NCI-H2171 treated with DMSO at 0.1 percent for 48 hours (cell line): ENCODE measurements around the gene EIF2S1.
"Not testable (repeated sequence)": the region's sequence is repeated elsewhere in the genome, so short reads cannot be mapped to it uniquely, and the experiment has no call there.

ENCODE experiments used
- DNase-seq: peaks from one replicate; lab custom pipeline; 2025; lab: John Stamatoyannopoulos, UW

The EIF2S1 gene

DNA sequence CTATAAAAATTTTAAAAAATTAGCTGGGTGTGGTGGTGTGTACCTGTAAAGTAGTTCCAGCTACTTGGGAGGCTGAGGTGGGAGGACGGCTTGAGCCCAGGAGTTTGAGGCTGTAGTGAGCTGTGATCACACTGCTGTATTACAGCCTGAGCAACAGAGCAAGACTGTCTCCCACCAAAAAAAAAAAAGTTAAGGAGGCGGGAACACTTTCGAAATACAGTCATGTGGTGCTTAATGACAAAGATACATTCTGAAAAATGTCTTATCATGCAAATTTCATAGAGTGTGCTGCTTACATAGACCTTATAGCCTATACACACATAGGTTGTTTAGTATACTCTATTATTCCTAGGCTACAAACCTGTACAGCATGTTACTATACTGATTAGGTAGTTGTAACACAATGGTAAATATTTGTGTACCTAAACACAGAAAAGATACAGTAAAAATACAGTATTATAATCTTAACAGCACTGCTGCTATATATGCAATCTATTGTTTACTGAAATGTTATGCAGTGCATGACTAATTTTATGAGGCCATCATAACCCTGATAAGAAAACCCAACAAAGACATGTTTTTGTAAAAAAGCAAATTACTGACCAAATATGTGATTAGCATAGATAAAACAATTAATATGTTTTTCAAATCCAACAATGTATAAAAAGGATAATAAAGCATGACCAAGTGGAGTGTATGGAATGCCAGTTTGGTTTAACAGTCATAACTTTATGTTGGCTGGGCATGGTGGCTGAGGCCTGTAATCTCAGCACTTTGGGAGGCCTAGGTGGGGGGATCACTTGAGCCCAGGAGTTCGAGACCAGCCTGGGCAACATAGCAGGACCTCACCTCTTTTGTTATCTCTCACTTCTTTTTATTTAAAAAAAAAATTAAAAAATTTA, 11.4 kb downstream of the EIF2S1 start:
- DNase-seq, result no peak

DNA sequence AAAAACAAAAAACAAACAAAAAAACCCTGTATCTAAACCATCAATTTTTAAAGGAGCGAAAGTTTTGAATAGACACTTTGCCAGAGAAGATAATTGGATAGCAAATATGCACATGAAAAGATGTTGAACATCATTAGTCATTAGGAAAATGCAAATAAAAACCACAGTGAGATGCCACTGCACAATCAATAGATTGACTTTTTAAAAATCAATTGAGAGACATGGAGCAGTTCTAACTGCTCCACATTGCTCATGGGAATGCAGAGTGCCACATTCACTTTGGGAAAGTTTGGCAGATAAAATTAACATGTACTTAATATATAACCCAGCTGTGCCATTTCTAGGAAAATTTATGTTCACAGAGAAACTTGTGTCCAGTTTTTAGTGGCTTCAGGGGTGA, 12.7 kb downstream of the EIF2S1 start:
- no peak for DNase-seq

DNA sequence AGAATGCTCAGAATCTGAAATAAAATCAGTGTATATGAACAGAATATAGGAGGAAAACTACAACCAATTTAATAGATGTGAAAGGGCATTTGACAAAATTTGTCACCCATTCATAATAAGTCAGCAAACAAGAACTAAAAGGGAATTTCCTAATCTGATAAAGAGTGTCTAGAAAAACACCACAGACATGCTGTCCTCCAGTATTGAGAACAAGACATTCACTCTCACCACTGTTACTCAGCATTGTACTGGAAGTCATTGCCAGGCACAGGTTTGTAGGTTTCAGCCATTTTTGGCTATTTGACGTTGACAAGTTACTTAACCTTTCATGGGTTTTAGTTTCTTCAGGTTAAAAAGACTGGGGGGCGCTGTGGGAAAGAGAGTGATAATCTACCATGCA, 13.2 kb downstream of the EIF2S1 start:
- no peak for DNase-seq

DNA sequence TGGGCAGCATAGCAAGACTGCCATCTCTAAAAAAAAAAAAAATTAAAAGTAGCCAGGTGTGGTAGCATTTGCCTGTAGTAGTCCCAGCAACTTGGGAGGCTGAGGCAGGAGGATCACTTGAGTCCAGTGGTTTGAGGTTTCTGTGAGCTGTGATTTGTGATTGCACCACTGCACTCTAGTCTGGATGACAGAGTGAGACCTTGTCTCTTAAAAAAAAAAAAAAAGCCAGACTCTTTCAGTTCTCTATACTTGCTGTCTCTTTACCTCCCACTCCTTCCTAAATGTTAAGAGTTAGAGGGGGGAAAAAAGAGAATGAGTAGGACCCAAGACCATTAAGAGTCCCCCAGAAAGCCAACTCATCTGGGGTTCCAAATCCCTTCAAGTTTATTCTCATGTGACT, 17.8 kb downstream of the EIF2S1 start:
- no peak for DNase-seq

DNA sequence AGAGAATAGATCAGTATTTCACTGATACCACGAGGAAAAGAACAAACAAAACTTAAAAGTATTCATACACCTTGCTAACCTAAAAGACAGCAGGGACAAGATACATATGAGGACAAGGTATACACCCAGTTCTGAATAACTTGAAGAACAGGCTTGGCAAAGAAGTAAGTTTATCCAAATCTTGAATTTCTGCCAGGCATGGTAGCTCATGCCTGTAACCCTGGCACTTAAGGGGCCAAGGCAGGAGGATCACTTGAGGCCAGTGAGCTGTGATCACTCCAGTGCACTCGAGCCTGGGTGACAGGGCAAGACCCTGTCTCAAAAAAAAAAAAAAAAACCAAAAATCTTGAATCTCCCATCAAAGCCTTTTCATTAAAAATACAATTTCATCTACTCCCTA, 25.0 kb downstream of the EIF2S1 start:
- no peak for DNase-seq

DNA sequence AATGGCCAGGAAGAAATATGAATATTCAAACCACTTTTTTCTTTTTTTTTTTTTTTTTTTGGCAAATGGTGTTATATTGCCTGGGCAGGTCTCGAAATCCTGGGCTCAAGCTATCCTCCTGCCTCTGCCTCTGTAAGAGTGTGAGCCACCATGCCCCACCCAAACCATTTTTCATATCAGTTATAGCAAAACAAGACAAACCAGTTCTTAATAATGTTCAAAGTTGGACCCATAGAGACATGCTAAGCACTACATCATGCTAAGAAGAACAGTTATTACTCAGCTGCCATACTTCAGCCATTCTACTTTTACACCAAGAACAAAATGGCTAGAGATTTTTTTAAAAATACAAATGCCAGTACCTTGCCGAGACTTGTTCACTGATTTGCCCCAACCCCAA, 25.5 kb downstream of the EIF2S1 start:
- no peak for DNase-seq

DNA sequence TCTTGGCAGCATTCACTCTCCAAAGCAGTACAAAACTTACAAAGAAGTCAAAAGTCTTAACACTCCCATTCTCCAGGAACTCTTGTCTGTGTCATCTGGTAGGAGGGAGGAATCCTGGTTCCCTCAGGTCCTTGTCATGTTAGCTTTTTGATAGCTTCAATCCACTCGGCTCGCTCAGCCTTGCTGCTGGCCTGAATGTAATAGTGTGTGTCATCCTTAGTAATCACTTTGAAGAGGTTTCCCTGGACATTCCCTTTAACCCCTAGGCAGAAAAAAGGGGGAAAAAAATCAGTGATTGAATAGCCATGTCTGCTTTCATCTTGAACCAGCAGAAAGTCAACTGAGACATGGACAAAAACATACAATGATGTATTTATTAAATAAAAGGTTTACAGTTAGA, 27.1 kb downstream of the EIF2S1 start:
- DNase-seq, result no peak

DNA sequence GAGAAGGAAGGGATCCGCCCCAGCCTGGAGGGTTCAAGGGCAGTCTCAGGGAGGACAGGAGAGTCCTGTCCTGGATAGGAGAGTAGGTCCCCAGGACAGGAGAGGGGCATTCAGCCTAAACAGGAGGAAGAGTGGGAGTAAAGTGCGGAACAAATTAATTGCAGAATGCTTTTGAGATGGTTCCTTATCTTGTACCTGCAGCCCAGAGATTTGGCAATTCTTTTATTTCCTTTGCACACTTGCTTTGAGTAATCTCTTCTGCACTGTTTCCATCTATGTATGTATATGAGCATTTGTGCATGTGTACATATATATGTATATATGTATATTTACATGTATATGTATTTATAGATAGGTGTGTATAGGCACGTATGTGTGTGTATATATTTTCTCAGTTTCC, 29.1 kb downstream of the EIF2S1 start:
- no peak for DNase-seq

DNA sequence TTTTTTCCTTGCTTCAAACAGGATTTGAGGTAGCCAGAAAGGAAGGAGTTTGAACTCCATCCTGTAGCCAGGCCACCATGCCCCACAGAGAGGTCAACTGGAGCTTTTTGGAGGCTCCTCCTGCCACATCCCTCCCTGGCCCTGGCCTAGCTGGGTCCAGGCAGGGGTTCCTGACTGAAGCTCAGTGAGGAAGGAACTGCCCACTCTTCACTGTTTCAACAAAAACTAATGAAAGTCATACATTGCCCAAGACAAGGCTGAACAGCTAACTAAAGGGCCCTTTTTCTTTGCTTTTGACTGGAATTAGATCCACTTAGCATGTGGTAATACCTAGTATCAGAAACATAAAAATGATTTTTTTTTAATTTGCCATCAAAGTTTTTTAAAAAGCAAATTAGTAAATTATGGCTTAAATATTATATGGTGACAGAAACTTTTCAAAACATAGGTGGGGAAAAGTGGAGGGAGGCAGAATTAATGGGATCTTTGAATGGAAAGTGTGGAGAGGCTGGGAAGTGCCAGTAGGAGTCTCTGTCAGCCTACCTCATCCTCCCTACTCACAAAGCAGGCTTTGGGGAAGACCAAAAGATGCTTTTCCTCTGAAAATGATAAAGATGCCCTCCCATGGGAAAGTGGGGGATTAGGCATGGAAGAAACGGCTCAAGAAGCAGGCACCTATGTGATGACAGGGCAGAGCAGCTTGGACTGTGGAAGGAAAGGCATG, 29.8 kb downstream of the EIF2S1 start:
- no peak for DNase-seq

DNA sequence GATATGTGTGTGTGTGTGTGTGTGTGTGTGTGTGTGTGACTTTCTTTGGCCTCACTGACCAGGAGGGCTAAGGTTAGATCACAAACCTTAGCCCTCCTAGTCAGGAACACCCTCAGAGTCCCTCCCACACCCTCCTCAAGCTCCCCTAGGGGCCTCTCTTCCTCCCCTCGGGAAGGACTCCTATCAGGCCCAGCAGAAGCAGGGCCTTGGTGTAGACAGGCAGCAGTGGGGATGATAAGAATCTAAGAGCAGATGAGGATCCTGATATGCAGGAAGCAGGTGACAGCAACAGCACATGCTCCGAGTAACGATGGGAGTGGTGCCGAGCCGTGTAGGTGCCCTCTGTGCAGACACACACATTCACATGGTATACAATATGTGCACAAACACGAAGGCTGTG, 31.1 kb downstream of the EIF2S1 start:
- DNase-seq, result no peak

DNA sequence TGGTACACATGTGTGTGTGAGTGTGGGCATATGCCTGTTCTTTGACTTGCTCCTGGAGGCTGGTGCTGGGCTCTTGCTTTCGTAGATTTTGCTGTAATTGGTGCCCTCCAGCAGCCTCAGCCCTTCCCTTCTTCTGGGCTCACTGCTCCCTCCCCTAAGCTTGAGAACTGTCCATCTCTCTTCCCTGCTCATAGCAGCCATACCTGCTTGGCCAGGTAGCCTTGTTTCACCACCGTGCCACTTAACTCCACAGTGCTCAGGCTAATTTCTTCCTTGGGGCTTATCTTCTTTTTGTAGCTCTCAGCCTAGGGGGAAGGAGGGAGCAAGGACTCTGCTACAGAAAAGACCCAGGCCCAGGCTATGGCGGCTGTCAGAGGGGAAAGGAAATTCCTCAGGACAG, 32.0 kb downstream of the EIF2S1 start:
- DNase-seq, result no peak

DNA sequence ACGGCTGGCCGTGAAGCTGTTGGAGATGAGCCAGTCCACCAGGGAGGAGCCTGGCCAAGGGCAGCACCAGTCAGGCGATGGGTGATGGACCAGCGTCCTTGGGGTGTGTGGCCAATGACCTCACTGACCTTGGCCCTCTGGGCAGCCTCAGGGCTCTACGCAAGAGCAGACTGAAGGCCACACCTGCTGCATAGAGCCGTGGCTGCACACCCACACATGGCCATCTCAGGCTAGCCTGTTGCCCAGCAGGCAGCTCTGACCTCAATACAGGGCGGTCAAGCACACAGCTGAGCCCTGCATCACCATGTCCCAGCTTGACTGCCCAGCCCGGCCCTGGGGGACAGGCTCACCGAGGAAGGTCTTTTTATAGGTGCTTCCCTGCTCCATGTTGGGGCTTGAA, 32.7 kb downstream of the EIF2S1 start:
- DNase-seq, result no peak

DNA sequence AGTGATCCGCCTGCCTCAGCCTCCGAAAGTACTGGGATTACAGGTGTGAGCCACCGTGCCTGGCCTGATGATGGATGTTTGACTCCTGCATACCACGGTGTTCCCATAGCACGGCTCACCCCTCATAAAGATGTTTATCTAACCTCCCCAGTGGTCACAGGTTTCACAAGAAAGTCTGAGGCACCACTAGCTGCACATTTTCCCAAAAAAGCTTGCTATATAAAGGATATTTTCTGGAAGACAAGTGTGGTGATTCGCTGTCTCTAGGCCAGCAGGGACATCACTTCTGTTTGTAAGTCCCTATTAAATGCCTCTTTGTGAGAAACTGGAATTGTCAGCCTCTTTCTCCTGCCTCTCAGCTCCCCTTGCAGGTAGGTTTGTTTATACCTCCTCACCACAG, 33.6 kb downstream of the EIF2S1 start:
- no peak for DNase-seq

DNA sequence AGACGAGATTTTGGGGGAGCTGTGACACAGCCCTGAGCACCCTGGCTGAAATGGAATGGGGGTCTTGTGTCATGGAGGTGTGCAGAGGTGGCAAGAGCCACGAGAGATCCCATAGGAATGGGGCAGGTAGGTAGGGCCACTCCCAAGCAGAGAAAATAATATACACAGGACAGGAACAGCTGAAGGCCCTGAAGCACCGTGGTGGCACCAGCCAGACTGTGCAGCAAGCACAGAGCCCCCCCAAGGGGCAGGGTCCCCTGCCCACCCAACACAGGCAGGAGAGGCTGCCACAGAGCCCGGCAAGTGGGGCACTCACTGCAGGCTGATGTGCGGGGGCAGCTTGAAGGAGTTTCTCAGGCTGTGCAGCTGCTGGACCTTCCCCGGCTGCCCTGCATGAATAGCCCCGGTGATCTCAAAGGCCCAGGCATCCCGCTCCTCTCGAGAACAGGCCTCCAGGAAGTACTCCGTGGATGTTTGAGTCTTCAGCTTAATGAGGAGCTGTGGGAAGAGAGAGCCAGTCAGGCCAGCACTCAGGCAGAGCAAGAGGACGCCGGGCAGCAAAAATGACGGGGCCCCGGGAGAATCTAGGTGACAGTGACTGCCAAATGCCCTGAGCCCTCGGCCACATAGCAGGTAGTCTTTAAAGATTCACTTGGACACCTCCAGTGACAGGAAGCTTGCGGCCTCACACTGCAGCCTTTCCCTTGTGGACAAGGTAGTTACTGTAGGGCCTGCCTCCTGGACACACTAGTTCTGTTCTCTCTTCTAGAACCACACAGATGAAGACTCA, 35.2 kb downstream of the EIF2S1 start:
- DNase-seq, result no peak

DNA sequence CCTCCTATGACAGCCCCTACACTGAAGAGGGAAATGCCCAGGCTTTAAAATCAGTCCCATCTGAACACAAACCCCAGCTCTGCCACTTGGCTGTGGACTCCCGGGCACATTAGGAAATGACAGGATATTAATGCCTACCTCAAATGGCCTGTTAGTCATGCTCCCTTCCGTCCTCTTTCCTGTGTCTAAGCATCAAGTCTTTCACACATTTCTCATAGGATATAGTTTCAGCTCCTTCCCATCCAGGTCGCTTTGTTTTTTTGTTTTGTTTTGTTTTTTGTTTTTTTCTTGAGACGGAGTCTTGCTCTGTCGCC, 35.7 kb downstream of the EIF2S1 start:
- no peak for DNase-seq

DNA sequence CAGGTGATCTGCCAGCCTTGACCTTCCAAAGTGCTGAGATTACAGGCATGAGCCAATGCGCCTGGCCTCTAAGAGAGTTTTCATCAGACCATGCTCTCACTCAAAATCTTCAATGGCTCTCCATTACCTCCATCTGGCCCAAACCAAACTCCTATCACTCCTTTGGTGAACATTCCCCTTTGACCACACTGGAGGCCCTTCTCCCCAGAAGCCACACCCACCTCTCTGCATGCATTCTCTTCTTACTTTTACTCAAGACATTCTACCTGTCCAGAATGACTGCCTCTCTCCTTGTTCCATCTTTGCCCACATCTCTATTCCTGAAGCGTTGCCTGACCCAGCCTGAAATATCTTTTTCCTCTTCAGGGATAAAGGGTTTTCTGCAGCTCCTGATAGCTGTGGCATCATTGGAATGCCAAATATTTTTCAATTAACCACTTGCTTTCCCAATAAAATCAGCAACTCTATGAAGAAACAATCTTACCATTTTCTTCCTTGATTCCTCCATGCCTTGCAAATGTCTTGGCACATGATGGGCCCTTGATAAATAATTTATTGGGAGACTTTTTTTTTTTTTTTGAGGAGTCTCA, 36.3 kb downstream of the EIF2S1 start:
- no peak for DNase-seq

DNA sequence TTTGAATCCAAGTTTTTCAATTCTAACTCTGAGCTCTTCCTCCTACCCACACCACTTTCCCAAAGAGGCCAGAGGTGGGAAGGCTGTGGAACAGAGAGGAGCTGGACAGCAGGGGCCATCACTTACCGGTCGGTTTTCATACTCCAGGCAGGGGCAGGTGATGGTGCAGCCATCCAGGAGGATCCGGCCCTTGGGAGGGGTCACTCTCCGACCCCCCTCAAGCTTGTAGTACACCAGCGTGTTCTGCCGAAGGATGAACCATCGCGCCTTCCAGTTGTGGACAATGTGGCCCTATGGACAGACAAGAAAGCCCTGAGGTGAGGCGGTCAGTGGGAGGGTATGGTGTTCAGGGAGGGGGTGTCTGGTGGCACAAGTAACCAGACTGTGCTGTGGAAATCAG, 37.4 kb downstream of the EIF2S1 start:
- no peak for DNase-seq

DNA sequence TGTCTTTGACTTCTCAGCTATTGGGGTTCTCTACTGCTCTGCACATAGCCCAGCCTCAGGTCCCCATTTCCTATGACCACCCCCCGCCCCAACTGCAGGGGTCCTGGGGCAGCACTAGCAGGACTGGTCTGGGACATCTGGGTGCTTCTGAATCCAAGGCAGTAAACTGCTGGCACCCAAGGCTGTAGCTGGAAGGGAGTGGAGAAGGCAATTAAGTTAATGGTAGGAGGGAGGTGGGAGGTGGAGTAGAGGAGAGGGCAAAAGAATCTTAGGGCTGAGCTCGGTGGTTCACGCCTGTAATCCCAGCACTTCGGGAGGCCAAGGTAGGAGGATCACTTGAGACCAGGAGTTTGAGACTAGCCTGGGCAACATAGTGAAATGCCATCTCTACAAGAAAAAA, 40.3 kb downstream of the EIF2S1 start:
- DNase-seq, result no peak

DNA sequence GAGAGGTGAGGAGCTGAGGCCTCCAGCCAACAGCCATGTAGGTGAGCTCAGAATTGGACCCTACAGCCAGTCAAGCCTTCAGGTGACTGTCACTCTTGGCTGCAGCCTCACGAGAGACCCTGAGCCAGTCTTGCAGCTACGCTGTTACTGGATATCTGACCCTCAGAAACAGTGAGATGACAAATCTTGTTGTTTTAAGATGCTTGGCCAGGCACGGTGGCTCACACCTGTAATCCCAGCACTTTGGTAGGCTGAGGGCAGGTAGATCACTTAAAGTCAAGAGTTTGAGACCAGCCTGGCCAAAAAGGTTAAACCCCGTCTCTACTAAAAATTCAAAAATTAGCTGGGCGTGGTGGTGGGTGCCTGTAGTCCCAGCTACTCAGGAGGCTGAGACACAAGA, 45.6 kb downstream of the EIF2S1 start:
- DNase-seq, result no peak

DNA sequence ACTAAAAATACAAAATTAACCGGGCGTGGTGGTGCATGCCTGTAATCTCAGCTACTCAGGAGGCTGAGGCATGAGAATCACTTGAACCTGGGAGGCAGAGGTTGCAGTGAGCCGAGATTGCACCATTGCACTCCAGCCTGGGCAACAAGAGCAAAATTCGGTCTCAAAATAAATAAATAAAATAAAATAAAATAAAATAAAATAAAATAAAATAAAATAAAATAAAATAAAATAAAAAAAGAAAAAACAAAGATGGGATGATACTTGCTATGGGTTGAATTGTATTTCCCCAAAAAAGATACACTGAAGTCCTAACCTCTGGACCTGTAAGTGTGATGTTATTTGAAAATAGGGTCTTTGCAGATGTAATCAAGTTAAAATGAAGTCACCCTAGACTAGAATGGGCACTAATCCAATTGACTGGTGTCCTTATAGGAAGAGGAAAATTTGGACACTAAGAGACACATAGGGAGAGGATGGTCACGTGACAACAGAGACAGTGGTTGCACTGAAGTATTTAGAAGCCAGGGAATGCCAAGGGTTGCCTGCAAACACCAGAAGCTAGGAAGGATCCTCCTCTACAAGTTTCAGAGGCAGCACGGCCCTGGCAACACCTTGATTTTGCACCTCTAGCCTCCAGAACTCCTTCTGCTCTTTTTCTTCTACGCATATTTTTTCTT, 48.1 kb downstream of the EIF2S1 start:
- not testable (repeated sequence) for DNase-seq

DNA sequence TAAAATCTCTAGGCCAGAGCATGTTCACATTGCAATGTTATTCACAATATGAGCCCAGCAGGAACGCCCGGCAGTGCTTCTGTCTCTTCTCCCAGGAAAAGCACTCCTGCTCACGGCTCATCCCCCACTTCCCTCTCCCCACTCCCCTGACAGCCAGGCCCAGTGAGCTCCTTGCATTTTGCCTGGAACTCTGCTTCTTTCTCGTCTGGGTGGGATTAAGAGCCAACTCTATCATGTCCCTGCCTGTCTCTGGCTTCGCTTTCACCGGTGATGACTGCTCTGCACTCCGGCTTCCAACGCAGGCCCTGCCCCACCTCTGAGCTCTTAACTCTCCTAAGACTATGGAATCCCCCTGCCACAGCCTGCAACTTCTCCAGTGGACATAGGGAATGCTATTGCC, 49.3 kb downstream of the EIF2S1 start:
- DNase-seq, result no peak

DNA sequence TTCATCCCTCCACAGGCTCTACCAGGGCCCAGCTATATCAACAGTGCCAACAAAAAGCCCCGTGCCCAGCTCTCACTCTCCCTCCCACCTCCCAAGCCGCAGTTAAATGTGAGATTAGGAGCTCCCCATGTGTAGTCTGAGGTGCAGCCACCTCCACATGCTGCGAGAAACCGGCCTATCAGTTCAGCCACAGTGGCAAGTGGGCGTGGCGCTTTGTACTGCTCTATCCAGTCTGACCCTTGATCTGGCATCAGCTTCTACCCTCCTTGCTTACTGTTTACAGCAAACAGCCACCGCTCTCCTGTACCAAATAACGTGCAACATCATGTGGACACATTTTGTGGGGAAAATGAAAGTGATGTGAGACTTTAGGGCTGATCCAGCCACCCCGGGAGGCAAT, 50.2 kb downstream of the EIF2S1 start:
- no peak for DNase-seq
